GM12891 (cell line): ENCODE measurements around the gene KIAA0825.

ENCODE experiments used
- DNase-seq: peaks from one replicate; pipeline ENCODE4 v3.0.0; 2011; ENCODE audit warnings: low spot score; ENCODE audit not compliant: insufficient read length
- FAIRE-seq: peaks from 2 replicates; lab custom pipeline; 2011; peaks lifted over from hg19 to GRCh38; lab: Jason Lieb, UNC
- PAX5 ChIP-seq: IDR thresholded peaks from 2 replicates; pipeline ENCODE4 v1.6.1; 2011; ENCODE audit warnings: low read length, moderate library complexity, mild to moderate bottlenecking; ENCODE audit not compliant: insufficient read depth, severe bottlenecking
- POLR2A ChIP-seq: IDR thresholded peaks from 2 replicates; pipeline ENCODE4 v1.6.1; 2011; ENCODE audit warnings: low read depth, low read length, control low read depth
- POLR2AphosphoS5 ChIP-seq: IDR thresholded peaks from 2 replicates; pipeline ENCODE4 v1.6.1; 2011; ENCODE audit warnings: low read depth, low read length, control low read depth
- POU2F2 ChIP-seq: IDR thresholded peaks from 2 replicates; pipeline ENCODE4 v1.6.1; 2011; ENCODE audit warnings: low read depth, mild to moderate bottlenecking, control low read depth, low read length, moderate library complexity
- SPI1 ChIP-seq: IDR thresholded peaks from 2 replicates; pipeline ENCODE4 v1.6.1; 2011; ENCODE audit warnings: low read depth, low read length, control low read depth
- TAF1 ChIP-seq: IDR thresholded peaks from 2 replicates; pipeline ENCODE4 v1.6.1; 2011; ENCODE audit warnings: low read depth, low read length, control low read depth

KIAA0825 gene

GRCh38 chr5:94415798-94416197 is 202.6 kb downstream of the KIAA0825 start:
- TF ChIP-seq SPI1 = no peak
- no peak for FAIRE-seq
- no peak for DNase-seq

GRCh38 chr5:94409440-94409839 is 209.0 kb downstream of the KIAA0825 start:
- DNase-seq = no peak
- FAIRE-seq = no peak
- no peak for TF ChIP-seq PAX5
- no peak for TF ChIP-seq POU2F2
- no peak for TF ChIP-seq POLR2A
- TF ChIP-seq SPI1 = no peak
- TF ChIP-seq POLR2AphosphoS5 = no peak
- no peak for TF ChIP-seq TAF1

GRCh38 chr5:94407023-94407422 is 211.4 kb downstream of the KIAA0825 start:
- no peak for DNase-seq
- TF ChIP-seq PAX5 (no peak), SPI1 (no peak), POLR2AphosphoS5 (no peak), POU2F2 (no peak), POLR2A (no peak), TAF1 (no peak)

GRCh38 chr5:94403483-94403882 is 214.9 kb downstream of the KIAA0825 start:
- no peak for FAIRE-seq
- no peak for DNase-seq
- no peak for TF ChIP-seq POLR2AphosphoS5

More at GRCh38 chr5:94407023-94407422, 211.4 kb downstream of the KIAA0825 start:
- FAIRE-seq = no peak

GRCh38 chr5:94402096-94402495 is 216.3 kb downstream of the KIAA0825 start:
- FAIRE-seq = no peak
- TF ChIP-seq TAF1 = no peak
- TF ChIP-seq POLR2A = no peak
- TF ChIP-seq POU2F2 = no peak
- TF ChIP-seq POLR2AphosphoS5 = no peak
- no peak for TF ChIP-seq PAX5
- TF ChIP-seq SPI1 = no peak

GRCh38 chr5:94397508-94397907 is 220.9 kb downstream of the KIAA0825 start:
- DNase-seq (no peak), FAIRE-seq (no peak)
- TF ChIP-seq POU2F2 = no peak
- TF ChIP-seq TAF1 = no peak
- TF ChIP-seq POLR2A = no peak
- no peak for TF ChIP-seq PAX5
- no peak for TF ChIP-seq SPI1
- TF ChIP-seq POLR2AphosphoS5 = no peak

More at GRCh38 chr5:94402096-94402495, 216.3 kb downstream of the KIAA0825 start:
- no peak for DNase-seq

GRCh38 chr5:94396687-94397086 is 221.7 kb downstream of the KIAA0825 start:
- FAIRE-seq = no peak

GRCh38 chr5:94395468-94395867 is 222.9 kb downstream of the KIAA0825 start:
- DNase-seq = no peak
- no peak for FAIRE-seq
- no peak for TF ChIP-seq POLR2AphosphoS5
- no peak for TF ChIP-seq POU2F2
- no peak for TF ChIP-seq PAX5
- TF ChIP-seq SPI1 = no peak

More at GRCh38 chr5:94396687-94397086, 221.7 kb downstream of the KIAA0825 start:
- DNase-seq = no peak
- TF ChIP-seq POLR2A (no peak), POU2F2 (no peak)

GRCh38 chr5:94391996-94392395 is 226.4 kb downstream of the KIAA0825 start:
- TF ChIP-seq SPI1 (no peak), POLR2AphosphoS5 (no peak), TAF1 (no peak), POLR2A (no peak), POU2F2 (no peak), PAX5 (no peak)
- DNase-seq (no peak), FAIRE-seq (no peak)

- FAIRE-seq = no peak
- TF ChIP-seq TAF1 (no peak), SPI1 (no peak), POU2F2 (no peak), PAX5 (no peak), POLR2A (no peak)
- DNase-seq = no peak
These were observed 228.9 kb downstream of the KIAA0825 start for GRCh38 chr5:94389515-94389899.

GRCh38 chr5:94388773-94389514 is 229.5 kb downstream of the KIAA0825 start:
- DNase-seq = no peak
- FAIRE-seq = no peak
- no peak for TF ChIP-seq POLR2A
- TF ChIP-seq PAX5 = no peak
- no peak for TF ChIP-seq POU2F2
- TF ChIP-seq SPI1 = no peak
- no peak for TF ChIP-seq POLR2AphosphoS5
- no peak for TF ChIP-seq TAF1
